Measurements from ENCODE around the gene TYW5.

TYW5 gene

GRCh38 chr2:199955339-199956061 lies at the start of gene TYW5, which contains the start of gene MAIP1:
Gene TYW5, minus strand, starts transcription at chr2:199955491. Its CDS starts 21 bp downstream, at chr2:199955470.
Gene MAIP1, plus strand, starts transcription at chr2:199955582. Its CDS starts 217 bp downstream, at chr2:199955799.
- TF ChIP-seq, protein P1, sequence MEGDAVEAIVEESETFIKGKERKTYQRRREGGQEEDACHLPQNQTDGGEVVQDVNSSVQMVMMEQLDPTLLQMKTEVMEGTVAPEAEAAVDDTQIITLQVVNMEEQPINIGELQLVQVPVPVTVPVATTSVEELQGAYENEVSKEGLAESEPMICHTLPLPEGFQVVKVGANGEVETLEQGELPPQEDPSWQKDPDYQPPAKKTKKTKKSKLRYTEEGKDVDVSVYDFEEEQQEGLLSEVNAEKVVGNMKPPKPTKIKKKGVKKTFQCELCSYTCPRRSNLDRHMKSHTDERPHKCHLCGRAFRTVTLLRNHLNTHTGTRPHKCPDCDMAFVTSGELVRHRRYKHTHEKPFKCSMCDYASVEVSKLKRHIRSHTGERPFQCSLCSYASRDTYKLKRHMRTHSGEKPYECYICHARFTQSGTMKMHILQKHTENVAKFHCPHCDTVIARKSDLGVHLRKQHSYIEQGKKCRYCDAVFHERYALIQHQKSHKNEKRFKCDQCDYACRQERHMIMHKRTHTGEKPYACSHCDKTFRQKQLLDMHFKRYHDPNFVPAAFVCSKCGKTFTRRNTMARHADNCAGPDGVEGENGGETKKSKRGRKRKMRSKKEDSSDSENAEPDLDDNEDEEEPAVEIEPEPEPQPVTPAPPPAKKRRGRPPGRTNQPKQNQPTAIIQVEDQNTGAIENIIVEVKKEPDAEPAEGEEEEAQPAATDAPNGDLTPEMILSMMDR (IDR thresholded peaks at IDR 0.05; ENCODE audit: insufficient read depth, low read length, poor library complexity, severe bottlenecking): peak; percentile 24
- peak; percentile 90 for DNase-seq (ENCODE audit: extremely low read depth, insufficient read length)

GRCh38 chr2:200003444-200003843 lies 48.2 kb upstream of the TYW5 start:
- TF ChIP-seq, protein P1 (IDR thresholded peaks at IDR 0.05; ENCODE audit: insufficient read depth, low read length, poor library complexity, severe bottlenecking): no peak
- DNase-seq (ENCODE audit: extremely low read depth, insufficient read length): no peak
- Histone ChIP-seq H3K4me3 (replicated peaks; ENCODE audit: low read depth, low read length) (no peak overlapping the region), H3K27me3 (replicated peaks; ENCODE audit: control insufficient read depth, insufficient read depth, low read length) (no peaks in the 10 kb centered on the region; the same call in 1 of the 2 replicates), H3K36me3 (ENCODE audit: control insufficient read depth, insufficient read depth, low read length) (no peaks in the 10 kb centered on the region)

More at GRCh38 chr2:199955339-199956061, at the start of gene TYW5, which contains the start of gene MAIP1:
- H3K36me3 ChIP-seq (ENCODE audit: control insufficient read depth, insufficient read depth, low read length): peaks cover 3% of the 10 kb centered on the region
- H3K4me3 ChIP-seq (replicated peaks; ENCODE audit: low read depth, low read length): peak within 1 kb of the TSS; percentile 99
- no peaks in the 10 kb centered on the region for H3K27me3 ChIP-seq (replicated peaks; ENCODE audit: control insufficient read depth, insufficient read depth, low read length)

DNA sequence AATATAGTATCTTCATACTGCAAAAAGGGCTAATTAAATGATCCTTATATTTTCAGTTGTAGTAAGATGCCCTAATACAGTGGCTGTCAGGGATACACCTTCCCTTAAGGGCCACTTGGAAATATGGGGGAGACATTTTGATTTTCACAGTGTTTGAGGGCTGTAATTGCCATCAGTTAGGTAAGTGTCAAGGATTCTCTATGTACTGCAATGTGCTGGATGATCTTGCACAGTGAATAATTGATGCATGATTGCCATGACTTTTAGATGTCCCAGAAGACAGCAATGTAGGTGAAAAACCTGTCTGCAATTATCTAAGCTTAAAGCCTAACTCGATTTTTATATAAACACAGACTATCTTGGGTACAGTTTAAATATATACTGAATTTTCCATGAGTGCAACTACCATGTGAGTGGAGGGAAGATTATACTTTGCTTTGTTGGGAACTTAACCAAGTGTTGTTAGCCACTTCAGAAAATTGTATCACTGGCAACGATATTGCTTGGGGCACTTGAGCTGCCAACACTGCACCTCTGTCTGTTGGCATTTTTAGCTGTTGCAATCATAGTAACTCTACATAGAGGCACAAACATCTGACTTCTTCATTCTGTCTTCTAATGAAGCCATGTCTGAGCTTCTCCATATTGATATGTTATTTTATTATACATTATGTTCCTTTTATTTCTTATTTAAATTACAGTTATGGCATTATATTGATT lies 45.3 kb upstream of the TYW5 start:
- Histone ChIP-seq H3K36me3 (ENCODE audit: control insufficient read depth, insufficient read depth, low read length) (no peaks in the 10 kb centered on the region), H3K4me3 (replicated peaks; ENCODE audit: low read depth, low read length) (no peak overlapping the region), H3K27me3 (replicated peaks; ENCODE audit: control insufficient read depth, insufficient read depth, low read length) (no peaks in the 10 kb centered on the region; the same call in 1 of the 2 replicates)
- TF ChIP-seq, protein P1 (IDR thresholded peaks at IDR 0.05; ENCODE audit: insufficient read depth, low read length, poor library complexity, severe bottlenecking): no peak
- DNase-seq (ENCODE audit: extremely low read depth, insufficient read length): no peak

- DNase-seq (ENCODE audit: extremely low read depth, insufficient read length): no peak
- Histone ChIP-seq H3K27me3 (replicated peaks; ENCODE audit: control insufficient read depth, insufficient read depth, low read length) (no peaks in the 10 kb centered on the region; the same call in 1 of the 2 replicates), H3K36me3 (ENCODE audit: control insufficient read depth, insufficient read depth, low read length) (no peaks in the 10 kb centered on the region), H3K4me3 (replicated peaks; ENCODE audit: low read depth, low read length) (no peak overlapping the region)
- TF ChIP-seq, protein P1 (IDR thresholded peaks at IDR 0.05; ENCODE audit: insufficient read depth, low read length, poor library complexity, severe bottlenecking): no peak
Measured at GRCh38 chr2:199999166-199999565, 43.9 kb upstream of the TYW5 start.

DNA sequence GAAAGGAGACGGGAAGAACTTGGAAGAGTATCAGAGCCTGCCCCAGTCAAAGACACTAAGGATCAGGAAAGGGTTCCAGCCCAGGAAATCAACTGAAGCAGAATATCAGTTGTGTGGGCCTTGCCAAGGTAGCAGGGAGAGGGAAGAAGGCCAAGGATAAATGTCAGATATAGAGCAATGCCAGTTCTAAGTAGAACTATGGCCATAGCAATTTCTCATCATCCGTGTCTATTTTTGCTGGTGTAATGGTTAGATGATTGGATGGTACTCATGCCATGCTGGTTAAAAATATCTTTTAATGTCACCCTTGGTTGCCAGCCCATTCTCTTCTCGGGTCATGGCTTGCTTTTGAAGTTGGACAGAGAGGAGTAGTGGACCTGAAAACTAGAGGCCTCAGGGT lies 42.0 kb upstream of the TYW5 start:
- no peak overlapping the region for H3K4me3 ChIP-seq (replicated peaks; ENCODE audit: low read depth, low read length)
- no peak for DNase-seq (ENCODE audit: extremely low read depth, insufficient read length)
- no peaks in the 10 kb centered on the region for H3K36me3 ChIP-seq (ENCODE audit: control insufficient read depth, insufficient read depth, low read length)
- H3K27me3 ChIP-seq (replicated peaks; ENCODE audit: control insufficient read depth, insufficient read depth, low read length): no peaks in the 10 kb centered on the region; the same call in 1 of the 2 replicates
- TF ChIP-seq, protein P1 (IDR thresholded peaks at IDR 0.05; ENCODE audit: insufficient read depth, low read length, poor library complexity, severe bottlenecking): no peak

Measured in GM06990 (cell line).